Measurements from ENCODE around the gene KASH5.
A peak's percentile ranks its signal among the peaks of the same experiment; 100 is the strongest.

The KASH5 gene

DNA sequence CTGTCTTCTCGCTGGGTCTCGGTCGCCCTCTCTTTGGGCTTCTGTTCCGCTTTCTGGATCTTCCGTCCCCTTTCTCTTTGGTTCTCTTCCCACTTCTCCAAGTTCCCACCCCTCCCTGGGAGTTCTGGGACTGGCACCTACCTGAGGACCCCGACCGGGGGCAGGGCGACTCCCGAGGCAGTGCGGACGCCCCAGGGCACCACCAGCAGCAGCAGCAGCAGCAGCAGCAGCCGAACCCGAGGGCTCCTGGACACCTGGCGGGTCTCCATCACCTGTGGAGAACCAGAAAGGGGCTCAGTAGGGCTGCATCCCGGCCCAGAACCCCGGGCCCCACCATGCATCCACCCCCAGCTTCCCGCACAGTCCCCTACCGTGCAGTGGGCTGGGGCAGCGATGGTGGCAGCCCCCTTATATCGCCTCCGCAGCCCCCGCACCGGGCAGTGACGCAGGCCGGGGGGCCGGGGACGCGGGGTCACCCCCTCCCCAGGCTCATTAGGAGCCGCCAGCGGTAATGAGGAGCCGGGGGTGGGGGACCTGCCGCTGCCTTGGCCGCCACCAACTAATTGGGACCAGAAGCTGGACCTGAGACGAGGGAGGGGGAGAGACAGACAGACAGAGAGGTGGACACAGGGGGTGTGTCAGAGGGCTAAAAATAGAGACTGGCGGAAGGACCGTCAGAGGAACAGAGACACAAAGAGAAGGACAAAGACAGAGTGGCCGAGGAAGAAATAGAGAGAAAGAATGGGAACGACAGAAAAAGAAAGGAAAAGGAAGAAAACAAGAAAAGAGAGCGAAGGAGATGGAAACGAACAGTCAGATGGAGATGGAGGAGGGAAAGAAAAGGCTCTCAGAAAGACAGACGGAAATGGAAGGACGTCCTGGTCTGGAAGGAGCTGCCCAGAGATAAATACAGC, 35.3 kb downstream of the KASH5 start, which contains the start of gene PTH2:
Gene PTH2 (minus strand): TSS at position 371 of the 914 bp plus-strand sequence. CDS start 102 bp downstream, at position 269.
- no peaks in the 10 kb centered on the region for H3K36me3 ChIP-seq (ENCODE audit: control insufficient read depth in 2 of 2, insufficient read depth in 1 of 2, low read length in 2 of 2)
- ChIA-PET CTCF (interaction anchor here (3.8 kb wide), 1 partner anchor 32 kb away, joined by 33 read pairs; no protein-coding TSS in a partner anchor), POLR2A (no interaction called here)
- no peaks in the 10 kb centered on the region for H3K9me3 ChIP-seq (ENCODE audit: control insufficient read depth, insufficient read depth, low read depth, low read length)
- peaks cover 5% of the 10 kb centered on the region for H3K4me1 ChIP-seq (ENCODE audit: control insufficient read depth, insufficient read depth, low read length)
- TF ChIP-seq, protein P1, sequence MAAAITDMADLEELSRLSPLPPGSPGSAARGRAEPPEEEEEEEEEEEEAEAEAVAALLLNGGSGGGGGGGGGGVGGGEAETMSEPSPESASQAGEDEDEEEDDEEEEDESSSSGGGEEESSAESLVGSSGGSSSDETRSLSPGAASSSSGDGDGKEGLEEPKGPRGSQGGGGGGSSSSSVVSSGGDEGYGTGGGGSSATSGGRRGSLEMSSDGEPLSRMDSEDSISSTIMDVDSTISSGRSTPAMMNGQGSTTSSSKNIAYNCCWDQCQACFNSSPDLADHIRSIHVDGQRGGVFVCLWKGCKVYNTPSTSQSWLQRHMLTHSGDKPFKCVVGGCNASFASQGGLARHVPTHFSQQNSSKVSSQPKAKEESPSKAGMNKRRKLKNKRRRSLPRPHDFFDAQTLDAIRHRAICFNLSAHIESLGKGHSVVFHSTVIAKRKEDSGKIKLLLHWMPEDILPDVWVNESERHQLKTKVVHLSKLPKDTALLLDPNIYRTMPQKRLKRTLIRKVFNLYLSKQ (tag by site-specific recombination; IDR thresholded peaks at IDR 0.05; ENCODE audit: borderline replicate concordance), result no peak
- TF ChIP-seq ZNF214 (tag by site-specific recombination; IDR thresholded peaks at IDR 0.05; ENCODE audit: borderline replicate concordance) (no peak), KLF16 (tag by site-specific recombination; IDR thresholded peaks at IDR 0.05) (peak; percentile 43; the same call in 1 of the 2 replicates), ZFHX2 (tag by site-specific recombination; conservative IDR thresholded peaks at IDR 0.05) (no peak), ZNF366 (tag by site-specific recombination; conservative IDR thresholded peaks at IDR 0.05) (peak; percentile 92), BCL11B (tag by site-specific recombination; IDR thresholded peaks at IDR 0.05; ENCODE audit: low read depth) (no peak), ZNF423 (tag by site-specific recombination; IDR thresholded peaks at IDR 0.05) (no peak), PRDM1 (tag by site-specific recombination; IDR thresholded peaks at IDR 0.05) (peak; percentile 89), ZNF266 (tag by site-specific recombination; IDR thresholded peaks at IDR 0.05; ENCODE audit: low read depth) (no peak), GLI2 (tag by site-specific recombination; IDR thresholded peaks at IDR 0.05; ENCODE audit: borderline replicate concordance, low read depth) (no peak), ZNF654 (tag by site-specific recombination; IDR thresholded peaks at IDR 0.05; ENCODE audit: low read depth) (no peak)
- peak within 1 kb of the TSS; percentile 20 for H3K4me3 ChIP-seq (ENCODE audit: low read depth, low read length)
- H3K27ac ChIP-seq (ENCODE audit: extremely low read depth, low read depth, low read length), result no peak within 1 kb of the TSS

GRCh38 chr19:49423985-49424303, 35.9 kb downstream of the KASH5 start:
- Histone ChIP-seq H3K4me3 (ENCODE audit: low read depth, low read length) (no peak overlapping the region), H3K9me3 (ENCODE audit: control insufficient read depth, insufficient read depth, low read depth, low read length) (no peaks in the 10 kb centered on the region), H3K4me1 (ENCODE audit: control insufficient read depth, insufficient read depth, low read length) (peaks cover 5% of the 10 kb centered on the region), H3K36me3 (ENCODE audit: control insufficient read depth in 2 of 2, insufficient read depth in 1 of 2, low read length in 2 of 2) (no peaks in the 10 kb centered on the region), H3K27ac (ENCODE audit: extremely low read depth, low read depth, low read length) (no peak overlapping the region)
- TF ChIP-seq ZNF623 (tag by site-specific recombination; IDR thresholded peaks at IDR 0.05) (no peak), IKZF3 (tag by site-specific recombination; IDR thresholded peaks at IDR 0.05) (no peak), ZNF530 (tag by site-specific recombination; IDR thresholded peaks at IDR 0.05; ENCODE audit: low read depth) (no peak), GLIS2 (tag by site-specific recombination; IDR thresholded peaks at IDR 0.05) (no peak), ZNF366 (tag by site-specific recombination; conservative IDR thresholded peaks at IDR 0.05) (peak; percentile 45; the same call in 1 of the 2 replicates), ZBTB8A (tag by site-specific recombination; IDR thresholded peaks at IDR 0.05) (peak; percentile 47; the same call in 1 of the 2 replicates), PRDM1 (tag by site-specific recombination; IDR thresholded peaks at IDR 0.05) (peak; percentile 2; the same call in 1 of the 2 replicates)
- POLR2A ChIA-PET, result no interaction called here
- CTCF ChIA-PET, result interaction anchor here (1.0 to 3.8 kb wide), 2 partner anchors 11 to 33 kb away, joined by 4 to 33 read pairs; no protein-coding TSS in a partner anchor

DNA sequence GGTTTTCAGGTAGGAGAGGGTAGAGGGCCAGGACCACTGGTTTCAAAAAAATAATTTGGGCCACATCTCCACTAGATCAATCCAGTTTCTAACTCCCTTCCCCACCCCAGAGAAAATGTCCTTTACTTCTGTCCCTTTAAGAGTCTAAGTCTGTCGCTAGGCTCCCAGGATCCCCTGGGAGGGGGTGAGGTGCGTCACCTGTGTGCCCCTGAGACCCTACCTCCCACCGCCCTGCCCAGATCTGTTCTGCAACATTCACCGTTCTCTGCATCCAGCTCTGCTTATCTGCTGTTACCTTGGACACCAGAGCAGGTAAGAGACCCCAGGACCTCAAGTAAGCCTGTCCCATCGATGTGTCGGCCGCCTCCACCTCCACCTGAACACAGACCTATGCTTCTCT, 37.1 kb downstream of the KASH5 start, which contains the start of gene GFY:
Gene GFY (plus strand): TSS at position 211 of the 400 bp plus-strand sequence. CDS start 1,043 bp downstream, outside the sequence.
- H3K27ac ChIP-seq (ENCODE audit: extremely low read depth, low read depth, low read length), result no peak within 1 kb of the TSS
- CTCF ChIA-PET, result interaction anchor here (0.6 to 3.8 kb wide), 4 partner anchors 10 to 1159 kb away, joined by 3 to 33 read pairs (median 5); no protein-coding TSS in a partner anchor
- no peak for TF ChIP-seq ZNF274 (IDR thresholded peaks at IDR 0.05; ENCODE audit: low read length)
- TF ChIP-seq ZNF274 (tag by site-specific recombination; IDR thresholded peaks at IDR 0.05; ENCODE audit: borderline replicate concordance), result no peak
- no peak for TF ChIP-seq KLF16 (tag by site-specific recombination; IDR thresholded peaks at IDR 0.05)
- no peak for TF ChIP-seq ZNF433 (tag by site-specific recombination; IDR thresholded peaks at IDR 0.05; ENCODE audit: low read depth)
- TF ChIP-seq SCRT2 (tag by site-specific recombination; IDR thresholded peaks at IDR 0.05), result no peak
- no peak for TF ChIP-seq KLF8 (tag by site-specific recombination; IDR thresholded peaks at IDR 0.05)
- TF ChIP-seq ZBTB17 (tag by site-specific recombination; IDR thresholded peaks at IDR 0.05), result 0 out of 2 replicates have a peak, but pooled peaks have one; percentile 9
- no peak for TF ChIP-seq SP2 (tag by site-specific recombination; IDR thresholded peaks at IDR 0.05)
- no peak for TF ChIP-seq ZNF548 (tag by site-specific recombination; IDR thresholded peaks at IDR 0.05)
- peak; percentile 25; the same call in 1 of the 2 replicates for TF ChIP-seq ZEB2 (tag by site-specific recombination; IDR thresholded peaks at IDR 0.05)
- no peak for TF ChIP-seq ZNF791 (tag by site-specific recombination; IDR thresholded peaks at IDR 0.05)
- H3K36me3 ChIP-seq (ENCODE audit: control insufficient read depth in 2 of 2, insufficient read depth in 1 of 2, low read length in 2 of 2), result no peaks in the 10 kb centered on the region
- no peak within 1 kb of the TSS for H3K4me3 ChIP-seq (ENCODE audit: low read depth, low read length)
- H3K9me3 ChIP-seq (ENCODE audit: control insufficient read depth, insufficient read depth, low read depth, low read length), result no peaks in the 10 kb centered on the region
- peaks cover 5% of the 10 kb centered on the region for H3K4me1 ChIP-seq (ENCODE audit: control insufficient read depth, insufficient read depth, low read length)
- POLR2A ChIA-PET, result interaction anchor here (1.6 kb wide), 1 partner anchor 11 kb away, joined by 4 read pairs; no protein-coding TSS in a partner anchor

Data from HEK293 (cell line).